Motor neuron (in vitro differentiated cells): ENCODE results near the gene SURF2. TPM values are rescaled to one million over a fixed set of nuclear protein-coding genes. Genes with fewer than 3 reads are reported as not detected.
A peak's percentile ranks its signal among the peaks of the same experiment; 100 is the strongest.

ENCODE experiments used
- ATAC-seq, 8 experiments: fragments of 200-7000 bp; cut with Tn5 transposase; replicated peaks in 6 of 8; 2 replicates each; pipeline ENCODE4 v1.8.0; 2021; ENCODE audit warnings: mild to moderate bottlenecking in 8 of 8, moderate library complexity in 8 of 8
- H3K27ac ChIP-seq, 2 donors: fragments of 250-450 bp; sonication (Bioruptor Pico); 2 replicates each; pipeline ENCODE4 v1.9.0; 2021; ENCODE audit warnings: antibody characterized with exemption in 2 of 2, mild to moderate bottlenecking in 2 of 2, moderate library complexity in 1 of 2
- H3K4me1 ChIP-seq, 2 donors: fragments of 250-450 bp; sonication (Bioruptor Pico); replicated peaks in 1 of 2; 2 replicates each; pipeline ENCODE4 v1.6.1; 2021; ENCODE audit warnings: antibody characterized with exemption in 2 of 2, mild to moderate bottlenecking in 2 of 2, moderate library complexity in 1 of 2
- H3K4me3 ChIP-seq, 5 donors: fragments of 250-450 bp; sonication (Bioruptor Pico); 2 replicates each; pipeline ENCODE4 v1.9.0; 2021; ENCODE audit warnings: antibody characterized with exemption in 5 of 5, mild to moderate bottlenecking in 5 of 5, moderate library complexity in 4 of 5
- WGBS, 10 experiments: fragments of 450-650 bp; shearing (Covaris generic); methylation state at CpG; one replicate each; pipeline ENCODE4 v1.0.0; 2022; 5-methylcytosine and 5-hydroxymethylcytosine counted together
- in situ Hi-C, 9 experiments: fragments of 400-800 bp; cut with MboI; loops; one replicate each; pipeline ENCODE4 v1.15.0; 2021; ENCODE audit warnings: low sequenced_read_pairs in 9 of 9, low pct_unique_long_range_greater_than_20kb in 2 of 9; ENCODE audit not compliant: unreplicated experiment in 9 of 9
- total RNA-seq, 8 experiments: library from RNA; unstranded; fragments of 300-600 nt; gene quantifications; 2 replicates each; pipeline versions ENCODE4 v1.2.3 to v1.2.4, GENCODE V29; 2022

Gene SURF2
- total RNA-seq, 8 experiments from 2014 or later, result 20.3 to 43.4 (median 27.5) TPM

DNA sequence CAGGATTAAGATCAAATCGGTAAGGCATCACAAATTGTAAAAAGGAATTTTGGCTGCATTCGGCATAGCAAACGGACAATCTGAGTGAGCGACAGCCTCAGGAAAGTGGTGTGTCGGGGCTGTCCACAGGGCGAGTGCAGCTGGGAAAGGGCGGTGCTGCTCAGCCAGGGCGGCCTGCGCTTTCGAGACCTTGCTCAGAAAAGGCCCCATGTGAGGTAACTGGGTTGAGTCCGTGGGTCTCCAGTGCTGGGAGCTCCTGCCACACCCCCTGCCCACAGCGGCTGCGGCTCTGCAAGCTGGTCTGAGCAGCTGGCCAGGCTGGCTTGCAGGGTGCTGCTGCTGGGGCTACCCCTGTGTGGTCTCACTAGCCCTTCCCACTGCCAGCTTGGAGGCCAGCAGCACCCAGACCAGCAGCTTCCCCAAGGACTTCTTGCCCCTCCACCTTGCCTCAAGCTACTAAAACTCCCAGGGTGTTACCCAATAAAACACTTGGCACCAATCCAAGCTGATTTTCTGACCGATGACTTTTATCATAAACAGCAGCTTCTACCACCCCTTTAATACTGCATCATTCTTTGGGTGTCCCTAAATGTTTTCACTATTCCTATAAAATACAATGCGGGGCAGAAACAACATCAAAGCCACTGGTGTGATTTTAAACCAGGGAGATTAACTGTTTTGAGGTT lies 6.2 kb downstream of the SURF2 start:
- H3K4me3 ChIP-seq, result no peak overlapping the region
- 54 to 100% (median 87%) methylated on average over 2 to 15 of the region's 15 CpGs; no CpG with 5 or more reads in 2 of the 10 experiments for WGBS, 10 experiments
- peaks cover under 1 to 3% of the 10 kb centered on the region in 2 donors for H3K4me1 ChIP-seq
- no peak overlapping the region for H3K27ac ChIP-seq
- in situ Hi-C loops, result loop anchor here in 1 of 9 experiments (10.0 kb wide), 1 partner anchor 122 kb away; no protein-coding TSS in a partner anchor
- ATAC-seq, result peak in 3 of 8 experiments; percentile 10 to 71 (median 13)

DNA sequence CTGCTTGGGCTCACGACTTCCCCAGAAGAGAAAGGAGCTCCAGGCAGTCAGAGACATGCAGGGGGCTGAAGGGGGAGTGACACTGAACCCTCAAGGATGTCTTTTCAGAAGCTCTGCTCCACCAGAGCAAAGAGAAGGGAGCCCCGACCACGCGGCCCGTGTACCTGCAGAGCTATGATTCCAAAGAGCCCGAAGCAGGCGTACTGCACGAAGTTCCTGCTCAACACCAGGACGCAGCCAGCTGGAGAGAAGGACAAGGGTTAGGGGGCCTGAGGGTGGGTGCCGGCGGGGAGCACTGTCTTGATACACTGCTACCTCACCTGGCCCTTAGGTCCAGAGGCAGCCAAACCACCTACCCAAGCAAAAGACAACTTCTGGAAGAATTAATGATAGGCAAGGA lies 10.1 kb downstream of the SURF2 start:
- Histone ChIP-seq H3K27ac (no peak overlapping the region), H3K4me3 (no peak overlapping the region), H3K4me1 (peaks cover 0 to 2% of the 10 kb centered on the region in 2 donors)
- in situ Hi-C loops, result loop anchor here in 1 of 9 experiments (10.0 kb wide), 1 partner anchor 118 kb away; no protein-coding TSS in a partner anchor
- WGBS, 10 experiments, result 50 to 100% (median 80%) methylated on average over 1 of the region's 11 CpGs; no CpG with 5 or more reads in 7 of the 10 experiments
- ATAC-seq, result no peak

DNA sequence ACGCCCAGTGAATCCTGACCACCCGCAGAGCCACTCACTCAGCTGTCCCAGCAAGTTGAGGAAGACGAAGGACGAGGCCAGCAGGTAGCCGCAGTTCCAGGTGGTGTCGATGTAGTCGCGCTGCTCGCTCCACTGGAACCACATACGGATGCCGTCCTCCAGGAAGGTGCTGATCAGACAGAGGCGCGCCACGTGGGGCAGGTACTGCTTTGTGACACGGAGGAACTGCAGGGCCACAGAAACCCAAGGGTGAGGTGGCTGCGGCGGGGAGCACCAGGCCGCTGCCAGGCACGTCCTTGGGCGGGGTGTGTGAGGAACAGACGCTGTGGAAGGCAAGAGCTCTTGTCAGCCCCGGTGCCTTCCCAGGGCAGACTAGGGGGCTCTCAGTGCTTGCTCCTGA lies 10.9 kb downstream of the SURF2 start:
- Histone ChIP-seq H3K4me3 (no peak overlapping the region), H3K27ac (no peak overlapping the region), H3K4me1 (peaks cover 0 to 2% of the 10 kb centered on the region in 2 donors)
- in situ Hi-C loops, result loop anchor here in 1 of 9 experiments (10.0 kb wide), 1 partner anchor 118 kb away; no protein-coding TSS in a partner anchor
- 84 to 100% (median 98%) methylated on average over 1 to 15 of the region's 22 CpGs; no CpG with 5 or more reads in 5 of the 10 experiments for WGBS, 10 experiments
- ATAC-seq, result no peak

DNA sequence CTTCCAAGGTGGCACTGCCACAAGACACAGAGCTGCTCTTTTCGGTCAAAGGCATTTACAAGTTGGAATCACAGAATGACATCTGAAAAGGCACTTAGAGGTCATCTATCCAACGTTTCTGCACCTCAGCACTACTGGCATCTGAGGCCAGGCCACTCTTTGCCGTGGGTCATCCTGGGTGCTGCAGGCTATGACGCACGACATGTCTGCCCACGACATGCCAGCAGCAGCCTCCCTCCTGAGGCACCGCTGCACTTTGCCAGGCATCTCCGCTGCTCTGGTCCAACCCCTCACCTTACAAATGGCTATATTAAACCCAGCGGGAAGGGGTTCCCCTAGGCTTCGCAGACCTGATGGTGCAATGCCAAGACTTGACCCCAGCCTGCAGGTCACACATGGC lies 11.4 kb downstream of the SURF2 start:
- H3K4me1 ChIP-seq, result peaks cover 0 to 2% of the 10 kb centered on the region in 2 donors
- ATAC-seq, result peak in 2 of 8 experiments; percentile 3 to 5
- in situ Hi-C loops, result loop anchor here in 1 of 9 experiments (10.0 kb wide), 1 partner anchor 117 kb away; no protein-coding TSS in a partner anchor
- 78 to 100% (median 95%) methylated on average over 1 to 6 of the region's 10 CpGs; no CpG with 5 or more reads in 4 of the 10 experiments for WGBS, 10 experiments
- no peak overlapping the region for H3K27ac ChIP-seq
- H3K4me3 ChIP-seq, result no peak overlapping the region

DNA sequence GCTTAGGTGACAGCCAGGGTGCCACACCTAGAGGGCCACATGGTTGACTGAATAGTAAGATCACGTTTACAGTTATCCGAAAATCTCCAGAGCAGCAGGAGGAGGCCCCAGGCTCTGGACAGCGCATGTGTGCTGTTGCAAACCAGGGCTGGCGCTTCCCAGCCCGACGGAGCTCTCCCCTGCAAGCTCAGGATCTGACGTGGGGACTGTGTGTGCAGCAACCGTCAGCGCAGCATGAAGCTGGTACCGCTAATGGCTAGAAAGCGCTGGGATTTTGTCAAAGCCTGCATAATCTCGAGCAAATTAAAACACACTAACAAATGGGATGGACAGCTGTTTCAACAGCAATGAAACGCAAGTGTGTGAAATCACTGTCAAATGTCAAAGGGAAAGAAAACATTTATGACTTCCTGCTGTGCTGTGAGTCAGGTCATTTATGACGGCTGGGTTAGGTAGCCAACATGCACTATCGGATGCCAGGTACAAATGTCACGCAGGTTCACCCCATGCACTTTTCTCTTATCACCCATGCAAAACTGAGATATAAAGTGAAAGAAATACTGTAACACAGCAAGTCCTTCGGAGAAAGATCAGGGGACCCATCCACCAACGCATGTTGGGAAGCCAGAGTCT lies 12.0 kb downstream of the SURF2 start:
- 68 to 100% (median 93%) methylated on average over 1 to 13 of the region's 18 CpGs; no CpG with 5 or more reads in 4 of the 10 experiments for WGBS, 10 experiments
- in situ Hi-C loops, result loop anchor here in 1 of 9 experiments (10.0 kb wide), 1 partner anchor 116 kb away; no protein-coding TSS in a partner anchor
- no peak overlapping the region for H3K4me3 ChIP-seq
- H3K4me1 ChIP-seq, result peaks cover 0 to 2% of the 10 kb centered on the region in 2 donors
- ATAC-seq, result peak in 4 of 8 experiments; percentile 8 to 56 (median 22)
- H3K27ac ChIP-seq, result no peak overlapping the region

DNA sequence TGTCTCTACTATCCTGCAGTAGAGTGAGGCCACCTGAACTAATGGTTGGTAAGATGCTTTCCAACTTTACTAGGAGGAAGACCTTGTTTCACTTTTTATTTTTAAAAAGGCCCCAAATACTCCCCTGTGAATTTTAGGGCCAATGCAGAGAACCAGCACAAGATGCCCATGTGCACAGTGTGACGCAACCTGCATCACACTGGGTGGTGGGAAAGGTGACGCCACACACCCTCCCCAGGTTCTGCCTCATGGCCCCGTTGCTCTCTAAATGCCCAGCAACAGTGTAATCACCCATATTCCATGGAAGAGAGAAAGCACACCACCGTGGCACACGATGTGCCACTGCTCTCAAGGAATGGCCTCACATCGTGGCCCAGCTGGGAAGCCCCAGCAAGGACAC lies 13.1 kb downstream of the SURF2 start:
- peaks cover 5 to 8% of the 10 kb centered on the region in 2 donors for H3K4me1 ChIP-seq
- in situ Hi-C loops, result loop anchor here in 1 of 9 experiments (10.0 kb wide), 1 partner anchor 115 kb away; no protein-coding TSS in a partner anchor
- WGBS, 10 experiments, result 60 to 100% (median 95%) methylated on average over 1 to 4 of the region's 6 CpGs; no CpG with 5 or more reads in 4 of the 10 experiments
- no peak overlapping the region for H3K4me3 ChIP-seq
- no peak for ATAC-seq
- H3K27ac ChIP-seq, result no peak overlapping the region

DNA sequence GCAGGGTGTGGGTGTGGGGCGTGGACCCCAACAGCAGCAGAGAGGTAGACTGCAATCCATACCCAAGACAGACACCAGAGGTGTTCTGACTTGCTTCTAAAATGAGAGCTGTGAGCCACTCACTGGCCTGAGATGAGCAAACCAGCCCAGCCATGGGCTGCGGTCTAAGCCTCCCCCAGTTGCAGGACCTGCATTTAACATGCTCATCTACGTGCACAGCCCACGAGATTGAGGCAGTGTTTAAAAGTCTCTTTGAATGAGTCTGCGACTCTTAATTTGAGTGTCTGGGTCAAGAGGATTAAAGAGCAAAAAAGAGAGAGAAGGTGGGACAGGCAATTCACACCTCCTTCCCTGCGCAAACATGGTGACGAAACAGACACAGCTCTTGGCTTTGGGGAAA lies 13.6 kb downstream of the SURF2 start:
- H3K4me3 ChIP-seq, result no peak overlapping the region
- H3K4me1 ChIP-seq, result peaks cover 9 to 11% of the 10 kb centered on the region in 2 donors
- no peak for ATAC-seq
- WGBS, 10 experiments, result 90 to 100% (median 100%) methylated on average over 1 to 6 of the region's 7 CpGs; no CpG with 5 or more reads in 1 of the 10 experiments
- H3K27ac ChIP-seq, result no peak overlapping the region
- in situ Hi-C loops, result loop anchor here in 1 of 9 experiments (10.0 kb wide), 1 partner anchor 115 kb away; no protein-coding TSS in a partner anchor

DNA sequence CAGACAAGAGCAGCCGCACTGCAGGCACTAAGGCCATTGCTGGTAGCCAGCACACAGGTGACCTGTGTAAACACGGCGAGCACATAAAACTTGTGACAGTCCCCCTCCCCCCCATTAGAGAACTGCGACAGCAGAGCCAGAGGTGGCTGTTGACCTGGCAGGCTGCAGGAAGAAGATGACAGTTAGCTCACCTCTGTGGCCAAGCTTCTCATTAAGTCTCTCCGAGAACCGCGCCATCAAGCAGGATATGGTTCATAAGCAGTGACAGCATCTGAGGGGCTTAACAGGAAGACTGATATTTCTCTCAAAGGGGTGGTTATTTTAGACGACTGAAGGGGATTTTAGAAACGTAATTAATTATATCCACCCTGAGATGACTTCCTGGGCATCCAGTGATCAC lies 14.3 kb downstream of the SURF2 start:
- 60 to 100% (median 84%) methylated on average over 1 to 5 of the region's 9 CpGs; no CpG with 5 or more reads in 3 of the 10 experiments for WGBS, 10 experiments
- Histone ChIP-seq H3K4me1 (peaks cover 9 to 11% of the 10 kb centered on the region in 2 donors), H3K27ac (no peak overlapping the region), H3K4me3 (no peak overlapping the region)
- no peak for ATAC-seq
- in situ Hi-C loops, result no loop called here

DNA sequence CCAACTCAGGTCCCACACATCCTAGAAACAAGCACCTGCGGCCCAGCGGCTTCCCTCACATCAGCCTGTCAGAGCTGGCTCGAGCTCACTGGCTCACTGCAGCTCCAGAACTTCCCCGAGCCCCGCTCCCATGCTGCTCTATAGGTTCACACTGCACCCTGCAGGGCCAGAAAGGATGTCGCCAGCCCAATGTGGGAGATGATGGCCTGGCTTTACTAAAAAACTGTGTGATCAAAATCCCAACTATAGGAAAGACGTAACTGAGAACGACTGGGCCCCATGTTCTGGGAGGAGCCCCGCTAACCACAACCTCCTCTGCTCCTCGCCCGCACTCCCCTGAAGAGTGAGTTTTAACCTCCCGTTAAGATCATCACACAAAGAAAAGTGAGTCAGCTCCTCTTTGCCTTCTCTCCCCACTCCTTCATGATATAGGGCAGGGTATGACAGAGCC lies 14.9 kb downstream of the SURF2 start:
- H3K27ac ChIP-seq, result no peak overlapping the region
- H3K4me1 ChIP-seq, result peaks cover 9 to 11% of the 10 kb centered on the region in 2 donors
- in situ Hi-C loops, result no loop called here
- ATAC-seq, result no peak
- WGBS, 10 experiments, result 61 to 94% (median 80%) methylated on average over 1 to 5 of the region's 12 CpGs; no CpG with 5 or more reads in 5 of the 10 experiments
- H3K4me3 ChIP-seq, result no peak overlapping the region

DNA sequence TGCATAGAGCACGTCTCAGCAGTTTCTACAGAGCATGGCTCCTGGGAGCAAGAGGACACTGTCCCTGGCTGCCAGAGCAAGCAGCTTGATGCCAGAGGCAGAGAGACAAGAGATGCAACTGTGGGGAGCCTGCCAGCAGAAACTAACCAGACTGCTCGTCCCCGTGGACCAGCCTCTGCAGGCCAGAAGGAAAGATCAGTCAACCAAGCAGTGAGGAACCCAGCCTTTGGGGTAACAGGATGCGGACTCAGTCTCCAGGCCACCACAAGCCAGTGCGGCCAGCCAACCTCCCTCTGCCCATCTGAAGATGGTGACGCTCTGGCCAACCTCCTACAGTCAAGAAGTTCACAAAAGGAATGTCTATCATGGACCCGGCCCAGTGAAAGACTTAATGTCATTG lies 15.8 kb downstream of the SURF2 start:
- no peak overlapping the region for H3K27ac ChIP-seq
- in situ Hi-C loops, result no loop called here
- peaks cover 9 to 15% of the 10 kb centered on the region in 2 donors for H3K4me1 ChIP-seq
- 6 to 97% (median 83%) methylated on average over 2 to 5 of the region's 7 CpGs; no CpG with 5 or more reads in 6 of the 10 experiments for WGBS, 10 experiments
- H3K4me3 ChIP-seq, result no peak overlapping the region
- ATAC-seq, result no peak

DNA sequence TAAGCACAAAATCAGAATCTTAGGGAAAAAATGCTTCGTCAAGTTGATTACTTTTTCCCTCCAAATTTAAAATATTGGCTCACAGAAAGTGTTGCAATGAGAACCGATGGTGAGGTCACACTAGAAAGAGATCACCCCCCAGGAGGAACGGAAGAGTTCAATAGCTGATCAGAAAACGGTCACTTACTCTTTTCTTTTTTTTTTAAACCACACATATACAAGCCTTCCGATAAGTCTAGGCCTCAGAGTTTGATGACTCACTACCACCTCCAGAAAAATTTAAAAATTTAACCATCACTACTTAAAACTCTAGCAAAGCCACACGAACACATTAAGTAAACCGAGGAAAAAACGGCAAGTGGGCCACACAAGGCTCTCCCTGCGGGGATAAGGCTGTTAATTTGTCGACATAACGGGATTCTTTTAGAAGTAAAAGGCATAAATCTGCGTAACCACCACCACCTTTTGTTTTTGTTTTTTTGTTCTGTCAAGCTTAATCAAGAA lies 18.3 kb downstream of the SURF2 start:
- in situ Hi-C loops, result no loop called here
- peak in 1 of 8 experiments; percentile 5 for ATAC-seq
- peak overlapping the region; percentile 94 to 99 for H3K27ac ChIP-seq

DNA sequence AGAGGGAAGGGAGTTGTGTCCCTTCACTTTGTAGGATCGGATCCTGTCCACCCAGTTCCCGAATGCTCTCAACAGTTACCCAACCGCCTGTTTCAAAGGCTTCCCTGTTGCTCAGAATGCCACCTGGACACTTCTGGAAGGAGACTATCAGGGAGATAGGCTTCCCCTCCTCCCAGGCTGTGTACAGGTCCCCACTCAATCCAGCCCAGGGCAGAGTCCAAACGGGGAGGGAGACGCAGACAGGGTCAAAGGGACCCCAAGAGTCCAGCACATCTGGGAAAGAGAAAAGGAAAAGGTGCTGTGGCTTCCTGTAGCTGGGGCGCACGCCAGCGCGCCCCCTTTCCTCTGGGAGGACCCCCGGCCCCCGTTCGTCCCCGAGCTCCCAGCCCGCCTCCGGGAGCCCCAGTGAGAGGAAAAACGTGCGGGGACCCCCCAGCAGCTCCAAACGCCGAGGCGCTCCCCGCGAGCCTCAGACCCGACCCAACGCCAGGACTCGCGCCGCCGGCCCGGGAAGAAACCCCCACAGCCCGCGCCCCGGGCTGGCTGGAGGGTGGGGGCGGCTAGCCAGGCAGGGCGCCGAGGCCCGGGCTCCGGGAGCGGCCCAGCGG lies 18.9 kb downstream of the SURF2 start:
- peak in 6 of 8 experiments; percentile 0 to 19 (median 0) for ATAC-seq
- 0 to 8% (median 3%) methylated on average over 1 to 4 of the region's 39 CpGs; no CpG with 5 or more reads in 6 of the 10 experiments for WGBS, 10 experiments
- H3K4me3 ChIP-seq, result peak overlapping the region; percentile 79 to 96 (median 86)
- peaks cover 9 to 13% of the 10 kb centered on the region in 2 donors for H3K4me1 ChIP-seq
- H3K27ac ChIP-seq, result peak overlapping the region; percentile 94 to 99
- in situ Hi-C loops, result no loop called here

More for the DNA sequence above, 18.3 kb downstream of the SURF2 start:
- 1 to 58% (median 20%) methylated on average over 3 to 11 of the region's 12 CpGs for WGBS, 10 experiments
- Histone ChIP-seq H3K4me1 (peaks cover 9 to 13% of the 10 kb centered on the region in 2 donors), H3K4me3 (peak overlapping the region; percentile 79 to 96 (median 86))
